ES-I3 (cell line): Measurements from ENCODE around the gene PPIL4.

Experiments
- H3K36me3 ChIP-seq: 2 replicates; pipeline ENCODE4 v1.6.1; 2013; ENCODE audit warnings: mild to moderate bottlenecking, low read length, control low read depth, moderate library complexity; ENCODE audit not compliant: insufficient read depth
- H3K4me1 ChIP-seq: 2 replicates; pipeline ENCODE4 v1.6.1; 2013; ENCODE audit warnings: mild to moderate bottlenecking, control low read depth, low read length; ENCODE audit not compliant: insufficient read depth
- H3K9ac ChIP-seq: 2 replicates; pipeline ENCODE4 v1.6.1; 2013; ENCODE audit warnings: low read depth, mild to moderate bottlenecking, low read length, moderate library complexity
- H3K9me3 ChIP-seq: 2 replicates; pipeline ENCODE4 v1.6.1; 2013; ENCODE audit warnings: mild to moderate bottlenecking, low read length, moderate library complexity; ENCODE audit not compliant: control insufficient read depth, insufficient read depth

Gene PPIL4, protein sequence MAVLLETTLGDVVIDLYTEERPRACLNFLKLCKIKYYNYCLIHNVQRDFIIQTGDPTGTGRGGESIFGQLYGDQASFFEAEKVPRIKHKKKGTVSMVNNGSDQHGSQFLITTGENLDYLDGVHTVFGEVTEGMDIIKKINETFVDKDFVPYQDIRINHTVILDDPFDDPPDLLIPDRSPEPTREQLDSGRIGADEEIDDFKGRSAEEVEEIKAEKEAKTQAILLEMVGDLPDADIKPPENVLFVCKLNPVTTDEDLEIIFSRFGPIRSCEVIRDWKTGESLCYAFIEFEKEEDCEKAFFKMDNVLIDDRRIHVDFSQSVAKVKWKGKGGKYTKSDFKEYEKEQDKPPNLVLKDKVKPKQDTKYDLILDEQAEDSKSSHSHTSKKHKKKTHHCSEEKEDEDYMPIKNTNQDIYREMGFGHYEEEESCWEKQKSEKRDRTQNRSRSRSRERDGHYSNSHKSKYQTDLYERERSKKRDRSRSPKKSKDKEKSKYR

DNA sequence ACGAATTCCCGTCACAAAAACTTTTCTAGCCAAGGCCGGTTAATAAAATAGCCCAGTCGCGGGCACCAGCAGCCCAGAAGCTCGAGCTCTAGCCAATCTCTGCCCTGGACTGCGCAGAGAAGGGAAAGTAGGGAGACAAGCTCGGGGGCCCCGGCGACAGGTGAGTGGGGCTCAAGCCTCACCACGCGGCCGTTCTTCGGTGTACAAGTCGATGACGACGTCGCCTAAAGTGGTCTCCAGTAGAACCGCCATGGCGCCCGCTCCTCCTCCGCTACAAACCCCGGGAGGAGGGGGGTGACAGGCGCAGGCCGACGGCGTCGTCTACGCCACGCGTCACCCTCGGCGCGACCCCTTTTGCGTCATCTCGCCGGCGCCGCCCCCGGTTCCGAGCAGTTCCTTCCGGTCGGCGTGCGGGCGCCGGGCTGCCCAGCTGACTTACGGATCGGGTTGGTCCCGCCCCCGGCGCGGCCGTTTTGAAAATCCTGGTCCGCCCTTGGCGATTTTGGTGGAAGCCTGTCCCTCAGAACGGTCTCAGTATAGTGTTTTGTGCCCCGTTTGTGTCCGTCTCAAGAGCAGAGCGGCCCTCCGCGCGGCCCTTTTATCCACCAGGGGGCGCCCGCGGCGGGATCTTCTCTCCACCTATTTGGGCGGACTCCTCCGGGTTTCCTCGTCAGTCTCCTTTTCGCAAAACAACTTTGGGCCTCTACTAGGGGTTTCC is at the start of gene PPIL4:
Gene PPIL4, minus strand, starts transcription at position 290 of the 718 bp plus-strand sequence. Its CDS starts 38 bp downstream, at position 252.
- H3K36me3 ChIP-seq = no peaks in the 10 kb centered on the region
- H3K9me3 ChIP-seq = no peaks in the 10 kb centered on the region
- H3K4me1 ChIP-seq = no peaks in the 10 kb centered on the region; the same call in 1 of the 2 replicates
- H3K9ac ChIP-seq = peak within 1 kb of the TSS; percentile 100

DNA sequence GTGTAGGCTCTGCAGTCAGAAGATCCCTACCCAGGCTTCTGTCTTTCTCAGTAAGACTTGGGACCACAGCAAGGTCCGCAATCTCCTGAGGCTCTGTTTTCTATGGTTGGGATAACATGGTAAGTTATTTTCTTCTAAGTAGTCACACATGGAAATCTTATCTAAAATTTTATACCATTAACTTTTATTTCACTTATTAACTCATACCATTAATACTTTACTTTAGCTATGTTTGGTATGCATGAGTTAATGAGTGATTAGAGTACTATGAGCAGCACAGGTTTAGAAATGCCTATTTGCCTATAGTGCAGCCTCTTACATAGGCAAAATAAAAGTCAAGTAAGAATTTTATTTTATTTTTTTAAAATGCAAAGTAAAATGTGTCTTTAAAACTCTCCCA is 47.6 kb upstream of the PPIL4 start:
- Histone ChIP-seq H3K9me3 (no peaks in the 10 kb centered on the region), H3K9ac (no peak overlapping the region), H3K4me1 (no peaks in the 10 kb centered on the region), H3K36me3 (peaks cover 23% of the 10 kb centered on the region)

DNA sequence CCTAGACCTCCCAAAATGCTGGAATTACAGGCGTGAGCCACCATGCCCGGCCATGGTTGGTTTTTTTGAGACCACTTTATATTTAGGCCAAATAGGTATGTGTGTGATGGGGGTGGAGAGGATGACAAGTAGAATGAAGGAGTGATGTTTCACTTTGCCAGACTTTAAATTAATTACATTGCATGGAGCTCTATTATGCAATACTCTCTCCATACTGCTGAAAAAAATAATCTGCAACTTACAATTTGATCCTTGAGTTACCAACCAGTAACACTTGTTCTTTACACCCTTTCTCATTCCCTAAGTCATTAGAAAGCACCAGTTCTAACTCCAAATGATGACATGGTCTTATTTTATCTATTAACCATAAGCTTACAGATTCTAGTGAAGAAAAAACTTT is 47.1 kb upstream of the PPIL4 start:
- Histone ChIP-seq H3K36me3 (peaks cover 23% of the 10 kb centered on the region), H3K9ac (no peak overlapping the region), H3K9me3 (no peaks in the 10 kb centered on the region), H3K4me1 (no peaks in the 10 kb centered on the region)

DNA sequence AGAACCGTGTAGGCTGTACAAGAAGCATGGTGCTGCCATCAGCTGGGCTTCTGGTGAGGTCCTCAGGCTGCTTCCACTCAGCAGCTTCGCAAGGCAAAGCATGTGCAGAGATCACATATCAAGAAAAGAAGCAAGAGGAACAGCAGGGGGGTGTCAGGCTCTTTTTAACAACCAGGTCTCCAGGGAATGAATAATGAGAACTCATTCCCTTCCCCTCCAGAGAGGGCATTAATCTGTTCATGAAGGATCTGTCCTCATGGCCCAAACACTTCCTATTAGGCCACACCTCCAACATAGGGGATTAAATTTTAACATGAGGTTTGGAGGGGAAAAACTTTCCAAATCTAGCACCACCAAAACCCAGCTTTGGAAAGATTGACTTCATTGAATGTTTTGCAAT is 40.3 kb upstream of the PPIL4 start:
- H3K36me3 ChIP-seq = peaks cover 8% of the 10 kb centered on the region

DNA sequence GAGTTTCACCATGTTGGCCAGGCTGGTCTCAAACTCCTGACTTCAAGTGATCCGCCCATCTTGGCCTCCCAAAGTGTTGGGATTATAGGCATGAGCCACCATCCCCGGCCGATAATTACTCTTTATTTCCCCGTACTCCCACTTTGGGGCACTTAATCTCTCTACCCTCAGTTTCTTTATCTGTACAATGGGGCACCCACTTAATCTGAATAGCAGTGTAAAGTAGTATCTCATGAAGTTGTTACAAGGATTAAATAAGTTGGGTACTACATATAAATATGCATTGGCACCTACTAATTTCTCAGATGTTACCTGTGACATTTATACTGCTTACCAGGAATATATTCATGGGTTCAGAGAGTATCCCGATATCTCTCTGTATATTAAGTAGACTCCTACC is 35.5 kb upstream of the PPIL4 start:
- Histone ChIP-seq H3K36me3 (peaks cover 5% of the 10 kb centered on the region), H3K9ac (no peak overlapping the region), H3K4me1 (no peaks in the 10 kb centered on the region), H3K9me3 (no peaks in the 10 kb centered on the region)

More for the DNA sequence above, 40.3 kb upstream of the PPIL4 start:
- Histone ChIP-seq H3K4me1 (no peaks in the 10 kb centered on the region), H3K9ac (no peak overlapping the region), H3K9me3 (no peaks in the 10 kb centered on the region)

DNA sequence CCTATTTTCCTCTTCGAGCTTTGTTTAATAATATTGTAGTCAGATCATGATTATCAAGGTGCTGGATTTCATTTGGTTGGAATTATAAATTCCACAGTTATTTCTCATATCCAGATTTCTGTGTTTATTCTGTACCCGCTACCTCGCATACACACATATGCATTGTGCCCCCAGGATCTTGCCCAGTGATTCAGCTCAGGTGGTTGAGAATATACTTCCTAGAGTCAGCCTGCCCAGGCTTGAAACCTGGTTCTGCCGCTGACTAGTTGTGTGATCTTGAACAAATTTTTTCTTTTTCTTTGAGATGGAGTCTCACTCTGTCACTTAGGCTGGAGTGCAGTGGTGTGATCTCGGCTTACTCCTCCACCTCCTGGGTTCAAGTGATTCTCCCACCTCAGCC is 35.0 kb upstream of the PPIL4 start:
- no peaks in the 10 kb centered on the region for H3K9me3 ChIP-seq
- no peak overlapping the region for H3K9ac ChIP-seq
- H3K4me1 ChIP-seq = no peaks in the 10 kb centered on the region
- H3K36me3 ChIP-seq = peaks cover 3% of the 10 kb centered on the region; the same call in 1 of the 2 replicates

DNA sequence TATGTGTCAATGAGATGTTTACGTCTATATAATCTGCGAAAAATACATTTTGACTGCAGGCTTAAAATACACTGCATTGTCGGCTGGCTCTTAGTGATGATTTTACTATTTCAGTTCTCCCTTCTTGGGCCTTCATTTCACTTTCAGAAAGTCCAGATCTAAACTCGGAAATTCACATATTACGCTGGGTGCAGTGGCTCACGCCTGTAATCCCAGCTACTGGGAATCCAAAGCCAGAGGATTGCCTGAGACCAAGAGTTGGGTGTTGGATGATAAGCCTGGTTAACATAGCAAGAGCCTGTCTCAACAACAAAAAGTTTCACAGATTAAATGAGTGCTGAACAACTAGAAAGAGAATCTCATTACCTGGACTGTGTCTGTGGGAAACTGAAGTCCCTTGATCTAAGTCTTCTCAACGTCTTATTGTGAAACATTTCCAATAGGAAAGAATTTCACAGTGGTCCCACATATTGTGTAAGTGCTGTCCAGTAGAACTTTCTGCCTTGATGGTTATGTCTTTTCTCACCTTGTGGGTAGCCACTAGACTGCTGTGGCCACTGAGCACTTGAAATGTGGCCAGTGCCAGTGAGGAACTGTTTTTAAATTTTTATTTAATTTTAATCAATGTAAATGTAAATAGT is 22.2 kb upstream of the PPIL4 start:
- no peaks in the 10 kb centered on the region for H3K4me1 ChIP-seq
- no peaks in the 10 kb centered on the region for H3K9me3 ChIP-seq
- H3K9ac ChIP-seq = no peak overlapping the region
- H3K36me3 ChIP-seq = no peaks in the 10 kb centered on the region; the same call in 1 of the 2 replicates

DNA sequence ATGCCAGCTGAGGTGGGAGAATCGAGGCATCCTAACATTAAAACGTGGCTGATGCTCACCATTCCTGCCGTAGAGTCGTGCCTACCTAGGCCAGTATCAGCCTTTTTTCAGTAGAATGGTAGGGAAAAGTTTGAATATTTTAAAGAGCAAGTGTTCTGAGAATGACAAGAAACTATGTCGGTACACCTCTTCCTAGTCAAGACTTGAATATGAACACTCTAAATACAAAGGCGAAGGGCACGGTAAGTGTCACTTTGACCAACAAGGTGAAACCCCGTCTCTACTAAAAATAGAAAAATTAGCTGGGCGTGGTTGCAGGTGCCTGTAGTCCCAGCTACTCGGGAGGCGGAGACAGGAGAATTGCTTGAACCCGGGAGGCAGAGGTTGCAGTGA is 21.3 kb upstream of the PPIL4 start:
- peak overlapping the region; percentile 88 for H3K9ac ChIP-seq
- no peaks in the 10 kb centered on the region; the same call in 1 of the 2 replicates for H3K36me3 ChIP-seq
- no peaks in the 10 kb centered on the region for H3K9me3 ChIP-seq
- no peaks in the 10 kb centered on the region for H3K4me1 ChIP-seq

DNA sequence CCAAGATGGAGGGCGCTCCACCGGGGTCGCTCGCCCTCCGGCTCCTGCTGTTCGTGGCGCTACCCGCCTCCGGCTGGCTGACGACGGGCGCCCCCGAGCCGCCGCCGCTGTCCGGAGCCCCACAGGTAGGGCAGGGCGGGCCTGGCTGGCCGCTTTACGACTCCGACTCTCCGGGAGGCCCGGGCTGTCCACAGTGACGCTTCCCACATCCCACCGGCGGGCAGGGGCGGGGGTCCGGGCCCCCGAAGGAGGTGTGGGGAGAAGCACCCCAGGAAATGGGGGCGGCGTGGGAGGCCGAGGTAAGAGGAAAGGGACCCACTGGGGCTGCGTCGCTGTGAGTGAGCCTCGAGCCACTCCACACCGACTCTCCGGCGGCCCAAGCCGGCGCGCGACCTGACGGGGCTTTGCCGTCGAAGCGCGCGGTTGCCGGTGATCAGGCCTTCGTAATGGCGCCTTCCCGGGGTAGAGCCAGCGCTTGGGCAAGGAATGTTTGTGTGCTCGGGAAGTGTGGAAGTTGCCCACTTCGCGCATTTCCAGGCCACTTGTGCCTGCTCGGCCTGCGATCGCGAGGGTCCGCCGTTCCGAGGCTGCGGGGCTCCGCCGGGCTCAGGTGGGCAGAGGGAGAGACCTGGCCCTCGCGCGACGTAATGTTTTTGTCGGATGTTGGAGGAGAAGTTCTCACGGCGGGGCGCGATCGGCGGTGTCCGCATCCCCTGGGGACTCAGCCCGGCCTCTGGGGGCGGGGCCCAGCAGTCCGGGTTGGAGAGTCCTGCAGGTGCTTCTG is 20.8 kb upstream of the PPIL4 start:
- H3K9me3 ChIP-seq = no peaks in the 10 kb centered on the region
- H3K36me3 ChIP-seq = no peaks in the 10 kb centered on the region; the same call in 1 of the 2 replicates
- H3K9ac ChIP-seq = peak overlapping the region; percentile 88
- H3K4me1 ChIP-seq = no peaks in the 10 kb centered on the region

DNA sequence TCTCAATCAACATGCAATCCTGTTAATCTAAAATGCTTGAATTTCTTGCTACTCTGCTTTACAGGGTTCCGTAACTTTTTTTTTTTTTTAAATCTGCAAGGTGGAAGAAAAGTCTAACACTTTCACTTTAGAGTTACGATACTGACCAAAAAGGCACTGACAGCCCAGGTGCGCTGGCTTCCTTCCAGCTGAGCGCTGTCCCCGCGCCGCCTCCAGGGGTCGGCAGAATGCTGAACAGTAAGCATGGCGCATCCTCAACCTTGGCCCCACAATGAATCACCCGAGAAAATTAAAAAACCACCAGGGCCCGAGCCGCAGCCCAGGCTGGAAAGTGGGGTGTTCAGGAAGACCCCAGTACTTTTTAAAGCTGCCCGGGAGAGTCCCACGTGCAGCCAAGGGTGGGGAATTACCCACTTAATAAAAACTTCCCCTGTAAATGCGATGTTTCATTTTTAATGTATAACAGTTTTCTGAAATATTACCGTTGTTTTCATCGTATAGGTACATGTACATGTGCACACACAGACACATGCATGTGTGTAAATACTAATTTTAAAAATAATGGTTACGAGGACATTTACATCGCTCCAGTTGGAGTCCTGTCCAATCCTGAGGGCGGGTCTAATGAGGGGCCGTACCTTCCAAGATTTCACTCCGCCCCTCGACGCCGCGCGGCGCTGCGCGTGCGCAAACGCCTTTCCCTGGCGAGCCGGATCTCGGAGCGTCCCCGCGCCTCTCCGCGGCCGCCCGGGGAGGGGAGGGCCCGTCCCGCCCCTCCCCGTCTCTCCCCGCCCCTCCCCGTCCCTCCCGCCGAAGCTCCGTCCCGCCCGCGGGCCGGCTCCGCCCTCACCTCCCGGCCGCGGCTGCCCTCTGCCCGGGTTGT is 19.9 kb upstream of the PPIL4 start, which contains the start of gene GINM1:
Gene GINM1, plus strand, starts transcription at position 849 of the 883 bp plus-strand sequence. CDS start 40 bp downstream, outside the sequence.
- peak within 1 kb of the TSS; percentile 88 for H3K9ac ChIP-seq
- no peaks in the 10 kb centered on the region for H3K4me1 ChIP-seq
- no peaks in the 10 kb centered on the region; the same call in 1 of the 2 replicates for H3K36me3 ChIP-seq
- H3K9me3 ChIP-seq = no peaks in the 10 kb centered on the region

DNA sequence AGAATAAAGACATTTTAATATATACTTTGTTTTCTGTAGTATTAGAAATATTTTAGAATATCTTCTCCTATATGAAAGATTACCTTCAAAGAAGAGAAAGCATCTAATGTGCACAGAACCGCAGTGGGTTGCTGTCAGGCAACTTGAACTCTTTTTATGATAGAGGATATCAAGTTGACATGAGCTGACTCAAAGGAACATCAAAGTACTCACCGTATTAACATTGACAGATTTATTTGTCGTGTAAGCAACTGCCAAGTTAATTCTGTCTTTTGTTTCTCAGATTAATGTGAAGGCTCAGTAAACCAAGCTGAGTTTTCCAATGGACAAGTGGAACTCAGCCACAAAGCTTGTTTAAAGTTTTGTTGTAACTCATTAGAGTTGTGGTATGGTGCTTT is 18.1 kb upstream of the PPIL4 start:
- Histone ChIP-seq H3K36me3 (no peaks in the 10 kb centered on the region; the same call in 1 of the 2 replicates), H3K9ac (no peak overlapping the region), H3K4me1 (no peaks in the 10 kb centered on the region), H3K9me3 (no peaks in the 10 kb centered on the region)

DNA sequence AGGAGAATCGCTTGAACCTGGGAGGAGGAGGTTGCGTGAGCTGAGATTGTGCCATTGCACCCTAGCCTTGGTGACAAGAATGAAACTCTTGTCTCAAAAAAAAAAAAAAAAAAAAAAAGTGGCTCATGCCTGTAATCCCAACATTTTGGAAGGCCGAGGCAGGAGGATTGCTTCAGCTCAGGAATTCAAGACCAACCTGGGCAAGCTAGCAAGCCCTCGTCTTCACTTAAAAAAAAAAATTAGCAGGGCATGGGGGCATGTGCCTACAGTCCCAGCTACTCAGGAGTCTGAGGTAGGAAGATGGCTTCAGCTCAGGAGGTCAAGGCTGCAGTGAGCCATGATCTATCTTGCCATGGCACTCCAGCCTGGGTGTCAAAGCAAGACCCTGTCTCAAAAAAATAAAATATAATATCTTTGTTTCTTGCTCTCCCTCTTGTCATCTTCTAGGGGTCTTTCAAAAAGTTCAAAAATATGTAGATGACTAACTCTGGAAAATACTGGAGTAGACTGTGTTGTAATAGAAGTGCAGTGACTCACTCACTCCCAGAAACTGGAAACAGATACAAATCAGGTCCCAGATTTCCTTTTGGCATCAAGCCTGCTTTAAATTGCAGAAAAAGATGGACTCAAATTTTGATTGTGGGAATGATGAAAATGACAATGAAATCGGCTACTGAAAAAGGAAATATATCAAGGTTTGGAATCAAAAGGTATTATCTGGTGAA is 17.5 kb upstream of the PPIL4 start:
- Histone ChIP-seq H3K4me1 (no peaks in the 10 kb centered on the region), H3K9me3 (no peaks in the 10 kb centered on the region), H3K9ac (no peak overlapping the region)

More for the DNA sequence above, 17.5 kb upstream of the PPIL4 start:
- no peaks in the 10 kb centered on the region; the same call in 1 of the 2 replicates for H3K36me3 ChIP-seq
